ENCODE data around the gene IL18. TPM values are rescaled to one million over a fixed set of nuclear protein-coding genes. Genes with fewer than 3 reads are reported as not detected.

The IL18 gene
- total RNA-seq, 2 experiments from 2014 or later, result 0.27 TPM; not detected in 1

DNA sequence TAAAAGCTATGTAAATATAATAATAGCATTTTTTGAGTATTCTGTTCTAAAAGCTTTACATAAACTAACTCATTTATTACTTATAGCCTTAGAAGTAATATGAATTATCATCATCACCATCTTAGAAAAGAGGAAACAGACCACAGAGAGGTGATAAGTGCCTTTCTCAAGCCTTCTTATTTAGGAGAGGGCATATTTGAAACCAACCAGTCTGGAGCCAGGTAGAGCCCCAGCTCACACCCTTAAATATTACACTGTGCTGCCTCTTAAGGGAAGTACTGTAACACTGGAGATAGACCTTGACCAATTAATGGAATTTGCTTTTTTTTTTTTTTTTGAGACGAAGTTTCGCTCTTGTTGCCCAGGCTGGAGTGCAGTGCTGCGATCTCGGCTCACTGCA, 13.7 kb upstream of the IL18 start:
- Mint-ChIP-seq H3K36me3 (ENCODE audit: low read depth) (no peaks in the 10 kb centered on the region), H3K4me3 (no peak overlapping the region), H3K27me3 (peaks cover 13% of the 10 kb centered on the region), H3K4me1 (ENCODE audit: low read depth) (peaks cover 13% of the 10 kb centered on the region), H3K27ac (no peak overlapping the region), H3K9me3 (no peaks in the 10 kb centered on the region)
- Histone ChIP-seq H3K27ac (ENCODE audit: low read depth in 1 of 2, low read length in 2 of 2) (no peak overlapping the region), H3K36me3 (ENCODE audit: insufficient read depth, low read length) (no peaks in the 10 kb centered on the region), H3K9me3 (ENCODE audit: control insufficient read depth in 1 of 2, insufficient read depth in 1 of 2, low read length in 2 of 2) (no peaks in the 10 kb centered on the region), H3K27me3 (ENCODE audit: control insufficient read depth in 1 of 2, insufficient read depth in 2 of 2, low read length in 2 of 2) (peaks cover 0 to 3% of the 10 kb centered on the region in 2 experiments), H3K4me1 (ENCODE audit: insufficient read depth, low read length) (peaks cover 3% of the 10 kb centered on the region), H3K4me3 (ENCODE audit: low read length) (no peak overlapping the region)
- intact Hi-C loops (cut with DNase I, micrococcal nuclease), result no loop called here
- DNase-seq, result no peak
- TF ChIP-seq, protein P1, sequence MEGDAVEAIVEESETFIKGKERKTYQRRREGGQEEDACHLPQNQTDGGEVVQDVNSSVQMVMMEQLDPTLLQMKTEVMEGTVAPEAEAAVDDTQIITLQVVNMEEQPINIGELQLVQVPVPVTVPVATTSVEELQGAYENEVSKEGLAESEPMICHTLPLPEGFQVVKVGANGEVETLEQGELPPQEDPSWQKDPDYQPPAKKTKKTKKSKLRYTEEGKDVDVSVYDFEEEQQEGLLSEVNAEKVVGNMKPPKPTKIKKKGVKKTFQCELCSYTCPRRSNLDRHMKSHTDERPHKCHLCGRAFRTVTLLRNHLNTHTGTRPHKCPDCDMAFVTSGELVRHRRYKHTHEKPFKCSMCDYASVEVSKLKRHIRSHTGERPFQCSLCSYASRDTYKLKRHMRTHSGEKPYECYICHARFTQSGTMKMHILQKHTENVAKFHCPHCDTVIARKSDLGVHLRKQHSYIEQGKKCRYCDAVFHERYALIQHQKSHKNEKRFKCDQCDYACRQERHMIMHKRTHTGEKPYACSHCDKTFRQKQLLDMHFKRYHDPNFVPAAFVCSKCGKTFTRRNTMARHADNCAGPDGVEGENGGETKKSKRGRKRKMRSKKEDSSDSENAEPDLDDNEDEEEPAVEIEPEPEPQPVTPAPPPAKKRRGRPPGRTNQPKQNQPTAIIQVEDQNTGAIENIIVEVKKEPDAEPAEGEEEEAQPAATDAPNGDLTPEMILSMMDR (IDR thresholded peaks at IDR 0.05), result no peak
- POLR2A ChIA-PET, result no interaction called here
- CTCF ChIA-PET, result no interaction called here
- ATAC-seq (ENCODE audit: poor library complexity), result no peak

DNA sequence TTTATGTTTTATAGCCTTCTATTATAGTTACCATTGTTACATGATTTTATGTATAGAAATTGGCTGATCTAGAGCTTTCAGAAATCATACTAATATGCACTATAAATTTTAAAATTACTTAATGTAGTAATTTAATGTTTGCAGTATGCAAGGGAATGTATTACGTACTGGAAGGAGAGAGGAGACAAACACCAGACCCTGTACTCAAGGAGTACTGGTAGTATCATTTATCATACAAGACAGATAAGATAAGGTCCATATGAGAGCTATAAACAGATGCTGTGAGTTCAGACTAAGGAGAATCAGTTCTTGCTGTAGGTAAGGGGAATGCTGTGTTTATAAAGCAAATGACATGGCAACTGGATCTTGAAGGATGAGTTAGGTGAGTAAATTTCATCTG, 12.2 kb upstream of the IL18 start:
- TF ChIP-seq, protein P1 (IDR thresholded peaks at IDR 0.05), result no peak
- peaks cover 13% of the 10 kb centered on the region for H3K4me1 Mint-ChIP-seq (ENCODE audit: low read depth)
- H3K4me3 Mint-ChIP-seq, result no peak overlapping the region
- peaks cover 13% of the 10 kb centered on the region for H3K27me3 Mint-ChIP-seq
- no peak overlapping the region for H3K27ac Mint-ChIP-seq
- no peaks in the 10 kb centered on the region for H3K36me3 Mint-ChIP-seq (ENCODE audit: low read depth)
- POLR2A ChIA-PET, result interaction anchor here (0.7 kb wide), 1 partner anchor 360 kb away, joined by 4 read pairs; no protein-coding TSS in a partner anchor
- CTCF ChIA-PET, result no interaction called here
- no peak overlapping the region for H3K27ac ChIP-seq (ENCODE audit: low read depth in 1 of 2, low read length in 2 of 2)
- no peak for DNase-seq
- intact Hi-C loops (cut with DNase I, micrococcal nuclease), result no loop called here
- no peaks in the 10 kb centered on the region for H3K9me3 ChIP-seq (ENCODE audit: control insufficient read depth in 1 of 2, insufficient read depth in 1 of 2, low read length in 2 of 2)
- no peak for ATAC-seq (ENCODE audit: poor library complexity)
- H3K4me3 ChIP-seq (ENCODE audit: low read length), result no peak overlapping the region
- H3K36me3 ChIP-seq (ENCODE audit: insufficient read depth, low read length), result no peaks in the 10 kb centered on the region
- peaks cover 3% of the 10 kb centered on the region for H3K4me1 ChIP-seq (ENCODE audit: insufficient read depth, low read length)
- H3K9me3 Mint-ChIP-seq, result no peaks in the 10 kb centered on the region
- H3K27me3 ChIP-seq (ENCODE audit: control insufficient read depth in 1 of 2, insufficient read depth in 2 of 2, low read length in 2 of 2), result peaks cover 0 to 3% of the 10 kb centered on the region in 2 experiments

DNA sequence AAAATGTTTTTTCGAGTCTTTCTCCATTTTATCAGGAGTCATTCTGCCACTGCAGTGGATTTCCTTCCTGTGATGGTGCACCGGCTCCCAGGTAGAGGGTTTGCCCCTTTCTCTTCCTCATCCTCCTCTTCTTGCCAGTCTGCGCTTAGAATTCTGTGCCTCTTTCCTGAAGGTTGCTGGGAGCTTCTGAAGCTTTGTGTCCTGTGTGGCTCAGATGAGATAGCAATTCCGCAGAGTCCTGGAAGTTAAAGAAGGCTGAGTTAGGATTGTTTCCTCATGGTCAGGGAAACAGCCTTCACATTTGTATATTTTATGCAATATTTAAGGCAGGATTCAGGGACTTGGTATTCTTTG, 11.7 kb upstream of the IL18 start:
- CTCF ChIA-PET, result no interaction called here
- Mint-ChIP-seq H3K27me3 (peaks cover 13% of the 10 kb centered on the region), H3K4me3 (no peak overlapping the region), H3K36me3 (ENCODE audit: low read depth) (no peaks in the 10 kb centered on the region), H3K4me1 (ENCODE audit: low read depth) (peaks cover 13% of the 10 kb centered on the region), H3K27ac (no peak overlapping the region), H3K9me3 (no peaks in the 10 kb centered on the region)
- no peaks in the 10 kb centered on the region for H3K9me3 ChIP-seq (ENCODE audit: control insufficient read depth in 1 of 2, insufficient read depth in 1 of 2, low read length in 2 of 2)
- ATAC-seq (ENCODE audit: poor library complexity) (no peak), DNase-seq (no peak)
- H3K4me3 ChIP-seq (ENCODE audit: low read length), result peak overlapping the region; percentile 15
- POLR2A ChIA-PET, result interaction anchor here (0.7 kb wide), 1 partner anchor 360 kb away, joined by 4 read pairs; no protein-coding TSS in a partner anchor
- peaks cover 0 to 3% of the 10 kb centered on the region in 2 experiments for H3K27me3 ChIP-seq (ENCODE audit: control insufficient read depth in 1 of 2, insufficient read depth in 2 of 2, low read length in 2 of 2)
- H3K27ac ChIP-seq (ENCODE audit: low read depth in 1 of 2, low read length in 2 of 2), result no peak overlapping the region
- TF ChIP-seq, protein P1 (IDR thresholded peaks at IDR 0.05), result no peak
- peaks cover 3% of the 10 kb centered on the region for H3K4me1 ChIP-seq (ENCODE audit: insufficient read depth, low read length)
- intact Hi-C loops (cut with DNase I, micrococcal nuclease), result no loop called here
- no peaks in the 10 kb centered on the region for H3K36me3 ChIP-seq (ENCODE audit: insufficient read depth, low read length)

Measured in CD4-positive, alpha-beta T cell (primary cell).